HCT116 (cell line): ENCODE results near the gene PLA2G2D. TPM values are rescaled to one million over a fixed set of nuclear protein-coding genes. Genes with fewer than 3 reads are reported as not detected.

Experiments
- ATAC-seq: fragments of 200-7000 bp; cut with Tn5 transposase; 2 replicates; pipeline ENCODE4 v1.9.1; 2020; ENCODE audit warnings: mild to moderate bottlenecking, moderate library complexity
- BruUV-seq: library from RNA; stranded (reverse); fragments of 400-500 nt; replicated peaks from 2 replicates; lab custom pipeline; 2021; lab: Mats Ljungman, UMichigan
- CTCF ChIA-PET: fragments of 300-600 bp; sonication (Branson Sonifier 250); formaldehyde crosslinking; loops from one replicate; lab custom pipeline; 2021; ENCODE audit warnings: antibody characterized with exemption; lab: Charles Lee
- POLR2A ChIA-PET: fragments of 300-600, 350-600 bp; sonication (Branson Sonifier 250); formaldehyde crosslinking; loops from one replicate; lab custom pipeline; 2021; ENCODE audit warnings: antibody characterized with exemption; lab: Charles Lee
- RAD21 ChIA-PET, 2 experiments: fragments of 300-600 bp; sonication (Branson Sonifier 250); formaldehyde crosslinking; loops; one replicate each; lab custom pipeline; 2023; ENCODE audit warnings: low total read pairs in 2 of 2; ENCODE audit not compliant: uncharacterized antibody in 2 of 2, unreplicated experiment in 2 of 2, low non-redundant PET in 1 of 2; lab: Charles Lee
- DNase-seq: peaks from one replicate; pipeline ENCODE4 v3.0.0-alpha.2; 2010; ENCODE audit warnings: low read depth, low spot score
- H2AFZ ChIP-seq: fragments of 200-600 bp; shearing (Covaris generic), sonication (generic); 2 replicates; pipeline ENCODE4 v1.6.1; 2017; ENCODE audit warnings: low read depth, mixed run types, mixed read lengths, antibody characterized with exemption, low read length; ENCODE audit not compliant: poor library complexity, severe bottlenecking
- H3K27ac ChIP-seq: 2 replicates; pipeline ENCODE4 v1.5.1; 2012; ENCODE audit warnings: low read depth, low read length
- H3K27me3 ChIP-seq: fragments of 200-600 bp; sonication (generic); 2 replicates; pipeline ENCODE4 v1.6.1; 2016; ENCODE audit warnings: mixed run types, low read length, mixed read lengths; ENCODE audit not compliant: insufficient read depth
- H3K36me3 ChIP-seq, 2 experiments: fragments of 200-500 bp in 1 of 2; fragments of 200-600 bp in 1 of 2; sonication (Bioruptor generic) in 1 of 2; sonication (generic) in 1 of 2; 2 replicates each; pipeline versions ENCODE4 v1.5.1 to v1.6.1; 2014 to 2016; ENCODE audit warnings: low read length in 2 of 2, inconsistent platforms in 1 of 2, mixed read lengths in 1 of 2, mixed run types in 1 of 2; ENCODE audit not compliant: insufficient read depth in 2 of 2, control insufficient read depth in 1 of 2
- H3K4me1 ChIP-seq, 2 experiments: fragments of 200-600 bp in 1 of 2; sonication (generic) in 1 of 2; 2 replicates each; pipeline versions ENCODE4 v1.5.1 to v1.6.1; 2012 to 2017; ENCODE audit warnings: low read length in 2 of 2, inconsistent platforms in 1 of 2, mild to moderate bottlenecking in 1 of 2, mixed read lengths in 1 of 2, mixed run types in 1 of 2, moderate library complexity in 1 of 2; ENCODE audit not compliant: insufficient read depth in 2 of 2, control insufficient read depth in 1 of 2
- H3K4me2 ChIP-seq: fragments of 200-600 bp; sonication (generic); 2 replicates; pipeline ENCODE4 v1.6.1; 2017; ENCODE audit warnings: mixed run types, low read length, mixed read lengths
- H3K4me3 ChIP-seq, 2 experiments: fragments of 200-600 bp in 1 of 2; sonication (generic) in 1 of 2; replicated peaks in 1 of 2; 2 replicates each; pipeline ENCODE4 v1.5.1; 2011 to 2016; ENCODE audit warnings: low read length in 2 of 2, control low read depth in 1 of 2, low read depth in 1 of 2, mild to moderate bottlenecking in 1 of 2, mixed read lengths in 1 of 2, mixed run types in 1 of 2
- H3K79me2 ChIP-seq: fragments of 200-600 bp; sonication (generic); 2 replicates; pipeline ENCODE4 v1.6.1; 2017; ENCODE audit warnings: mild to moderate bottlenecking, mixed run types, low read length, moderate library complexity, mixed read lengths; ENCODE audit not compliant: insufficient read depth
- H3K9ac ChIP-seq: fragments of 200-600 bp; sonication (generic); 2 replicates; pipeline ENCODE4 v1.6.1; 2016; ENCODE audit warnings: low read length, mixed read lengths
- H3K9me2 ChIP-seq: fragments of 200-600 bp; sonication (generic), shearing (Covaris generic); 2 replicates; pipeline ENCODE4 v1.6.1; 2017; ENCODE audit warnings: mixed run types, mild to moderate bottlenecking, moderate library complexity; ENCODE audit not compliant: insufficient read depth
- H3K9me3 ChIP-seq, 2 experiments: fragments of 200-500 bp in 1 of 2; fragments of 200-600 bp in 1 of 2; sonication (Bioruptor generic) in 1 of 2; sonication (generic) in 1 of 2; 2 replicates each; pipeline ENCODE4 v1.6.1; 2014 to 2017; ENCODE audit warnings: low read length in 2 of 2, mixed read lengths in 2 of 2, inconsistent platforms in 1 of 2, low read depth in 1 of 2, mild to moderate bottlenecking in 1 of 2, mixed run types in 1 of 2, moderate library complexity in 1 of 2; ENCODE audit not compliant: control insufficient read depth in 1 of 2, insufficient read depth in 1 of 2
- H4K20me1 ChIP-seq: fragments of 200-600 bp; sonication (generic), shearing (Covaris generic); 2 replicates; pipeline ENCODE4 v1.6.1; 2017; ENCODE audit warnings: mixed run types, mild to moderate bottlenecking, moderate library complexity; ENCODE audit not compliant: insufficient read depth
- ATF3 ChIP-seq: IDR thresholded peaks from 2 replicates; pipeline ENCODE4 v1.6.1; 2012
- CBX3 ChIP-seq: IDR thresholded peaks from 2 replicates; pipeline ENCODE4 v1.6.1; 2012; ENCODE audit warnings: low read depth
- CTCF ChIP-seq, 3 experiments: fragments of 200-600 bp in 1 of 3; sonication (generic) in 1 of 3; IDR thresholded peaks in 2 of 3; conservative IDR thresholded peaks in 1 of 3; 2 replicates each; pipeline ENCODE4 v1.5.1; 2012 to 2017; ENCODE audit warnings: low read depth in 2 of 3, low read length in 2 of 3, antibody characterized with exemption in 1 of 3, borderline replicate concordance in 1 of 3, control low read depth in 1 of 3, mild to moderate bottlenecking in 1 of 3, mixed read lengths in 1 of 3, mixed run types in 1 of 3, moderate library complexity in 1 of 3; ENCODE audit not compliant: insufficient read depth in 1 of 3
- EGR1 ChIP-seq: IDR thresholded peaks from 2 replicates; pipeline ENCODE4 v1.6.1; 2012; ENCODE audit warnings: low read depth
- ELF1 ChIP-seq: IDR thresholded peaks from 2 replicates; pipeline ENCODE4 v1.6.1; 2012; ENCODE audit warnings: low read depth, borderline replicate concordance
- EZH2 ChIP-seq: fragments of 200-600 bp; sonication (generic); IDR thresholded peaks from 2 replicates; pipeline ENCODE4 v1.6.1; 2017; ENCODE audit warnings: antibody characterized with exemption, mixed run types
- EZH2phosphoT487 ChIP-seq: fragments of 200-600 bp; IDR thresholded peaks from 2 replicates; pipeline ENCODE4 v1.6.1; 2018; ENCODE audit warnings: antibody characterized with exemption, borderline replicate concordance
- FOSL1 ChIP-seq: IDR thresholded peaks from 2 replicates; pipeline ENCODE4 v1.6.1; 2012; ENCODE audit warnings: low read depth
- JUND ChIP-seq: IDR thresholded peaks from 2 replicates; pipeline ENCODE4 v1.6.1; 2012
- POLR2AphosphoS5 ChIP-seq: IDR thresholded peaks from 2 replicates; pipeline ENCODE4 v1.6.1; 2011; ENCODE audit warnings: mild to moderate bottlenecking, low read depth, low read length, moderate library complexity
- RAD21 ChIP-seq: IDR thresholded peaks from 2 replicates; pipeline ENCODE4 v1.6.1; 2012; ENCODE audit warnings: low read depth, mild to moderate bottlenecking
- SIN3A ChIP-seq: IDR thresholded peaks from 2 replicates; pipeline ENCODE4 v1.6.1; 2012; ENCODE audit warnings: low read depth
- TCF7L2 ChIP-seq: IDR thresholded peaks from 2 replicates; pipeline ENCODE4 v1.7.0; 2011; ENCODE audit warnings: borderline replicate concordance, inconsistent platforms; ENCODE audit not compliant: insufficient read depth, insufficient read length; ENCODE audit errors: extremely low read depth
- YY1 ChIP-seq: IDR thresholded peaks from 2 replicates; pipeline ENCODE4 v1.6.1; 2011; ENCODE audit warnings: low read length, low read depth, moderate library complexity, mild to moderate bottlenecking; ENCODE audit not compliant: insufficient replicate concordance; ENCODE audit errors: extremely low read depth
- ZFX ChIP-seq: fragments of 450-650 bp; IDR thresholded peaks from 2 replicates; pipeline ENCODE4 v1.6.1; 2017
- ZNF274 ChIP-seq: fragments of 200-500 bp; sonication (Bioruptor generic); IDR thresholded peaks from 2 replicates; pipeline ENCODE4 v1.6.1; 2014; ENCODE audit warnings: mild to moderate bottlenecking, low read depth, low read length, inconsistent platforms
- intact Hi-C: fragments of 100-400 bp; cut with micrococcal nuclease; formaldehyde crosslinking; loops from 2 replicates; pipeline ENCODE4 v1.10.0; 2022
- total RNA-seq: library from RNA; stranded (reverse); gene quantifications from one replicate; pipeline ENCODE4 v1.2.1, GENCODE V29; 2021; ENCODE audit not compliant: unreplicated experiment
- TF ChIP-seq, protein P1 (sequence below): IDR thresholded peaks from 2 replicates; pipeline ENCODE4 v1.6.1; 2012; ENCODE audit warnings: low read depth

Gene PLA2G2D
- total RNA-seq, 1 experiment from 2014 or later, result not detected

- Histone ChIP-seq H3K9me2 (no peaks in the 10 kb centered on the region), H3K9me3 (no peaks in the 10 kb centered on the region), H3K27me3 (peaks cover 10% of the 10 kb centered on the region; the same call in 1 of the 2 replicates), H3K27ac (no peak overlapping the region), H3K9ac (no peak overlapping the region), H3K4me3 (no peak overlapping the region), H4K20me1 (no peaks in the 10 kb centered on the region), H2AFZ (no peak overlapping the region), H3K79me2 (no peaks in the 10 kb centered on the region), H3K4me1 (no peaks in the 10 kb centered on the region), H3K4me2 (no peak overlapping the region), H3K36me3 (no peaks in the 10 kb centered on the region)
- no TSS peak for BruUV-seq
- intact Hi-C loops, result no loop called here
- DNase-seq, result no peak
- no peak for ATAC-seq
- POLR2A ChIA-PET, result no interaction called here
- RAD21 ChIA-PET, result no interaction called here
- CTCF ChIA-PET, result no interaction called here
- TF ChIP-seq ATF3 (no peak), JUND (no peak), POLR2AphosphoS5 (no peak), FOSL1 (no peak), CTCF (IDR thresholded peaks at IDR 0.05 in 2 of 3, conservative IDR thresholded peaks at IDR 0.05 in 1 of 3; ENCODE audit: borderline replicate concordance in 1 of 3, insufficient read depth in 1 of 3, low read depth in 2 of 3, low read length in 2 of 3) (no peak), EZH2phosphoT487 (no peak), RAD21 (no peak), EGR1 (no peak), CBX3 (no peak), YY1 (no peak), ZFX (no peak), SIN3A (no peak), ELF1 (no peak), TCF7L2 (no peak), EZH2 (no peak), ZNF274 (no peak)
- TF ChIP-seq, protein P1, sequence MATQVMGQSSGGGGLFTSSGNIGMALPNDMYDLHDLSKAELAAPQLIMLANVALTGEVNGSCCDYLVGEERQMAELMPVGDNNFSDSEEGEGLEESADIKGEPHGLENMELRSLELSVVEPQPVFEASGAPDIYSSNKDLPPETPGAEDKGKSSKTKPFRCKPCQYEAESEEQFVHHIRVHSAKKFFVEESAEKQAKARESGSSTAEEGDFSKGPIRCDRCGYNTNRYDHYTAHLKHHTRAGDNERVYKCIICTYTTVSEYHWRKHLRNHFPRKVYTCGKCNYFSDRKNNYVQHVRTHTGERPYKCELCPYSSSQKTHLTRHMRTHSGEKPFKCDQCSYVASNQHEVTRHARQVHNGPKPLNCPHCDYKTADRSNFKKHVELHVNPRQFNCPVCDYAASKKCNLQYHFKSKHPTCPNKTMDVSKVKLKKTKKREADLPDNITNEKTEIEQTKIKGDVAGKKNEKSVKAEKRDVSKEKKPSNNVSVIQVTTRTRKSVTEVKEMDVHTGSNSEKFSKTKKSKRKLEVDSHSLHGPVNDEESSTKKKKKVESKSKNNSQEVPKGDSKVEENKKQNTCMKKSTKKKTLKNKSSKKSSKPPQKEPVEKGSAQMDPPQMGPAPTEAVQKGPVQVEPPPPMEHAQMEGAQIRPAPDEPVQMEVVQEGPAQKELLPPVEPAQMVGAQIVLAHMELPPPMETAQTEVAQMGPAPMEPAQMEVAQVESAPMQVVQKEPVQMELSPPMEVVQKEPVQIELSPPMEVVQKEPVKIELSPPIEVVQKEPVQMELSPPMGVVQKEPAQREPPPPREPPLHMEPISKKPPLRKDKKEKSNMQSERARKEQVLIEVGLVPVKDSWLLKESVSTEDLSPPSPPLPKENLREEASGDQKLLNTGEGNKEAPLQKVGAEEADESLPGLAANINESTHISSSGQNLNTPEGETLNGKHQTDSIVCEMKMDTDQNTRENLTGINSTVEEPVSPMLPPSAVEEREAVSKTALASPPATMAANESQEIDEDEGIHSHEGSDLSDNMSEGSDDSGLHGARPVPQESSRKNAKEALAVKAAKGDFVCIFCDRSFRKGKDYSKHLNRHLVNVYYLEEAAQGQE, result no peak
Measured at GRCh38 chr1:20090641-20091040, 28.7 kb downstream of the PLA2G2D start.
